Osteoblast (primary cell): ENCODE data around the gene PCDHGA1. TPM values are rescaled to one million over a fixed set of nuclear protein-coding genes. Genes with fewer than 3 reads are reported as not detected.

Experiments
- DNase-seq: peaks from one replicate; pipeline ENCODE4 v3.0.0; 2011; ENCODE audit warnings: low spot score, mixed read lengths; ENCODE audit not compliant: insufficient read length; ENCODE audit errors: missing footprints
- H2AFZ ChIP-seq: 2 replicates; pipeline ENCODE4 v1.6.0; 2011; ENCODE audit warnings: mild to moderate bottlenecking, low read length
- H3K27ac ChIP-seq: 2 replicates; pipeline ENCODE4 v1.5.1; 2011; ENCODE audit warnings: mild to moderate bottlenecking, low read depth, low read length, moderate library complexity
- H3K27me3 ChIP-seq: 2 replicates; pipeline ENCODE4 v1.6.0; 2012; ENCODE audit warnings: mild to moderate bottlenecking, control low read depth, inconsistent platforms, low read length, moderate library complexity; ENCODE audit not compliant: insufficient read depth
- H3K36me3 ChIP-seq: 2 replicates; pipeline ENCODE4 v1.5.1; 2011; ENCODE audit warnings: mild to moderate bottlenecking, low read length, control low read depth, moderate library complexity; ENCODE audit not compliant: insufficient read depth
- H3K4me1 ChIP-seq: 2 replicates; pipeline ENCODE4 v1.5.1; 2011; ENCODE audit warnings: mild to moderate bottlenecking, low read length, control low read depth, moderate library complexity; ENCODE audit not compliant: insufficient read depth
- H3K4me2 ChIP-seq: 2 replicates; pipeline ENCODE4 v1.6.0; 2011; ENCODE audit warnings: mild to moderate bottlenecking, low read length; ENCODE audit not compliant: insufficient read depth
- H3K4me3 ChIP-seq: fragments of 200-600 bp; sonication (generic); 3 replicates; pipeline ENCODE4 v1.5.1; 2012; ENCODE audit warnings: mild to moderate bottlenecking, low read length, inconsistent platforms; ENCODE audit not compliant: insufficient read depth
- H3K79me2 ChIP-seq: 2 replicates; pipeline ENCODE4 v1.6.0; 2012; ENCODE audit warnings: mild to moderate bottlenecking, low read length, control low read depth, inconsistent platforms; ENCODE audit not compliant: insufficient read depth
- H3K9me3 ChIP-seq: 2 replicates; pipeline ENCODE4 v1.5.1; 2011; ENCODE audit warnings: low read depth, low read length, control low read depth
- H4K20me1 ChIP-seq: 2 replicates; pipeline ENCODE4 v1.6.0; 2012; ENCODE audit warnings: mild to moderate bottlenecking, low read length, control low read depth; ENCODE audit not compliant: insufficient read depth
- CTCF ChIP-seq: IDR thresholded peaks from 2 replicates; pipeline ENCODE4 v1.5.1; 2011; ENCODE audit warnings: mild to moderate bottlenecking, low read depth, low read length, moderate library complexity; ENCODE audit errors: extremely low read depth
- total RNA-seq: library from RNA; depleted of rRNA; stranded (reverse); fragments of >200 nt; gene quantifications from 2 replicates; pipeline ENCODE4 v1.2.3, GENCODE V29; 2012

Gene PCDHGA1
- total RNA-seq, 1 donor, result 1.1 TPM

GRCh38 chr5:141349917-141350619 is 19.8 kb downstream of the PCDHGA1 start, which contains the start of gene PCDHGB1:
Gene PCDHGB1, plus strand, starts transcription at chr5:141350099. Its CDS starts 162 bp downstream, at chr5:141350261.
- Histone ChIP-seq H3K27ac (no peak within 1 kb of the TSS), H4K20me1 (no peaks in the 10 kb centered on the region), H3K36me3 (no peaks in the 10 kb centered on the region), H3K4me1 (no peaks in the 10 kb centered on the region), H3K9me3 (peaks cover 2% of the 10 kb centered on the region), H3K4me3 (peak within 1 kb of the TSS; percentile 68), H3K79me2 (no peaks in the 10 kb centered on the region), H2AFZ (peak within 1 kb of the TSS; percentile 76), H3K4me2 (peak within 1 kb of the TSS; percentile 83), H3K27me3 (peaks cover 20% of the 10 kb centered on the region)
- DNase-seq, result peak; percentile 91
- TF ChIP-seq CTCF, result peak; percentile 64

GRCh38 chr5:141351591-141351990 is 21.3 kb downstream of the PCDHGA1 start:
- no peaks in the 10 kb centered on the region for H4K20me1 ChIP-seq
- H3K27ac ChIP-seq, result no peak overlapping the region
- H3K4me3 ChIP-seq, result no peak overlapping the region
- peaks cover 2% of the 10 kb centered on the region for H3K4me1 ChIP-seq
- no peak for TF ChIP-seq CTCF
- H3K27me3 ChIP-seq, result peaks cover 25% of the 10 kb centered on the region
- no peak for DNase-seq
- no peaks in the 10 kb centered on the region for H3K36me3 ChIP-seq
- no peak overlapping the region for H3K4me2 ChIP-seq
- H3K9me3 ChIP-seq, result peaks cover 10% of the 10 kb centered on the region
- no peaks in the 10 kb centered on the region for H3K79me2 ChIP-seq
- no peak overlapping the region for H2AFZ ChIP-seq

GRCh38 chr5:141354900-141355469 is 24.7 kb downstream of the PCDHGA1 start, which contains the start of gene PCDHGA4:
Gene PCDHGA4, plus strand, starts transcription at chr5:141355021. Its CDS starts 87 bp downstream, at chr5:141355108.
- H3K9me3 ChIP-seq, result peaks cover 10% of the 10 kb centered on the region
- H3K4me1 ChIP-seq, result peaks cover 2% of the 10 kb centered on the region
- peak within 1 kb of the TSS; percentile 75 for H3K4me2 ChIP-seq
- DNase-seq, result no peak
- no peak within 1 kb of the TSS for H3K27ac ChIP-seq
- H3K4me3 ChIP-seq, result peak within 1 kb of the TSS; percentile 69
- H2AFZ ChIP-seq, result peak within 1 kb of the TSS; percentile 88
- peaks cover 26% of the 10 kb centered on the region for H3K27me3 ChIP-seq
- peak; percentile 65 for TF ChIP-seq CTCF
- H3K36me3 ChIP-seq, result no peaks in the 10 kb centered on the region
- H4K20me1 ChIP-seq, result no peaks in the 10 kb centered on the region
- no peaks in the 10 kb centered on the region for H3K79me2 ChIP-seq

- no peak overlapping the region for H2AFZ ChIP-seq
- H3K4me2 ChIP-seq, result peak overlapping the region; percentile 75
- no peaks in the 10 kb centered on the region for H4K20me1 ChIP-seq
- H3K36me3 ChIP-seq, result no peaks in the 10 kb centered on the region
- H3K4me3 ChIP-seq, result peak overlapping the region; percentile 69
- no peak for TF ChIP-seq CTCF
- no peak overlapping the region for H3K27ac ChIP-seq
- H3K4me1 ChIP-seq, result peaks cover 2% of the 10 kb centered on the region
- no peak for DNase-seq
- H3K79me2 ChIP-seq, result no peaks in the 10 kb centered on the region
- peaks cover 11% of the 10 kb centered on the region for H3K9me3 ChIP-seq
- H3K27me3 ChIP-seq, result peaks cover 31% of the 10 kb centered on the region
Measured at GRCh38 chr5:141355641-141356040, 25.3 kb downstream of the PCDHGA1 start.
